ENCODE results near the gene FARP1. TPM values are rescaled to one million over a fixed set of nuclear protein-coding genes. Genes with fewer than 3 reads are reported as not detected.

FARP1 gene
- total RNA-seq, 1 donor: 125 TPM

- H3K4me3 ChIP-seq (ENCODE audit: low read depth, low read length): no peak overlapping the region
- no peak for TF ChIP-seq CTCF (IDR thresholded peaks at IDR 0.05; ENCODE audit: insufficient read depth, low read depth, low read length)
- no peak for DNase-seq (ENCODE audit: low read depth)
These were observed 255.7 kb downstream of the FARP1 start for GRCh38 chr13:98398581-98398980.

GRCh38 chr13:98399756-98400155 is 256.9 kb downstream of the FARP1 start:
- TF ChIP-seq CTCF (IDR thresholded peaks at IDR 0.05; ENCODE audit: insufficient read depth, low read depth, low read length): no peak
- no peak overlapping the region for H3K4me3 ChIP-seq (ENCODE audit: low read depth, low read length)
- no peak for DNase-seq (ENCODE audit: low read depth)

GRCh38 chr13:98401934-98402333 is 259.0 kb downstream of the FARP1 start:
- no peak for TF ChIP-seq CTCF (IDR thresholded peaks at IDR 0.05; ENCODE audit: insufficient read depth, low read depth, low read length)
- no peak overlapping the region for H3K4me3 ChIP-seq (ENCODE audit: low read depth, low read length)
- no peak for DNase-seq (ENCODE audit: low read depth)

DNA sequence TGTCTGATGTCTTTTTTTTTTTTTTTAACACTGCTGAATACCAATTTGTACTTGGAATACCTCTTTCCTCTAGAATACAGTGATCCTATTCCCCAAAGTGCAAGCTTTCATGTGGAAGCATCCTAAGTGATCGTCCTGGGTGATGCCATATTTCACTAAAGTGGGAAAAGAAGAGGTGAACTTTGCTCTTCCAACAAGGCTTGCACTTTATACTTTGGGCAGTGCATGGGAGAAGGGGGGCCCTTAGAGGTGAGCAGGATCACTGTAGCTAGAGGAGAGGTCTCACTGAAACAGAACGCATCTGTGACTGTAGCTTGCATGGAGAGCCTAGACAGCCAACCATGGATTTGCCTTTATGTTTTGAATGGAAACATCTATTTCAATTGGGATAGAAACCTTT is 260.2 kb downstream of the FARP1 start:
- H3K4me3 ChIP-seq (ENCODE audit: low read depth, low read length): no peak overlapping the region
- DNase-seq (ENCODE audit: low read depth): no peak
- TF ChIP-seq CTCF (IDR thresholded peaks at IDR 0.05; ENCODE audit: insufficient read depth, low read depth, low read length): no peak

GRCh38 chr13:98405107-98405571 is 262.2 kb downstream of the FARP1 start:
- TF ChIP-seq CTCF (IDR thresholded peaks at IDR 0.05; ENCODE audit: insufficient read depth, low read depth, low read length): no peak
- DNase-seq (ENCODE audit: low read depth): no peak
- H3K4me3 ChIP-seq (ENCODE audit: low read depth, low read length): no peak overlapping the region

GRCh38 chr13:98405690-98406344 is 262.9 kb downstream of the FARP1 start:
- no peak for DNase-seq (ENCODE audit: low read depth)
- H3K4me3 ChIP-seq (ENCODE audit: low read depth, low read length): no peak overlapping the region
- TF ChIP-seq CTCF (IDR thresholded peaks at IDR 0.05; ENCODE audit: insufficient read depth, low read depth, low read length): no peak

- no peak for TF ChIP-seq CTCF (IDR thresholded peaks at IDR 0.05; ENCODE audit: insufficient read depth, low read depth, low read length)
- H3K4me3 ChIP-seq (ENCODE audit: low read depth, low read length): no peak overlapping the region
These were observed 263.5 kb downstream of the FARP1 start for GRCh38 chr13:98406427-98406826.

More at GRCh38 chr13:98406427-98406826, 263.5 kb downstream of the FARP1 start:
- DNase-seq (ENCODE audit: low read depth): no peak
